ENCODE measurements around the gene TRPC4AP. TPM values are rescaled to one million over a fixed set of nuclear protein-coding genes. Genes with fewer than 3 reads are reported as not detected.
"Not testable (repeated sequence)": the region's sequence is repeated elsewhere in the genome, so short reads cannot be mapped to it uniquely, and the experiment has no call there.

TRPC4AP gene
- polyA plus RNA-seq, 3 donors, result 67.0 to 69.7 (median 68.9) TPM

DNA sequence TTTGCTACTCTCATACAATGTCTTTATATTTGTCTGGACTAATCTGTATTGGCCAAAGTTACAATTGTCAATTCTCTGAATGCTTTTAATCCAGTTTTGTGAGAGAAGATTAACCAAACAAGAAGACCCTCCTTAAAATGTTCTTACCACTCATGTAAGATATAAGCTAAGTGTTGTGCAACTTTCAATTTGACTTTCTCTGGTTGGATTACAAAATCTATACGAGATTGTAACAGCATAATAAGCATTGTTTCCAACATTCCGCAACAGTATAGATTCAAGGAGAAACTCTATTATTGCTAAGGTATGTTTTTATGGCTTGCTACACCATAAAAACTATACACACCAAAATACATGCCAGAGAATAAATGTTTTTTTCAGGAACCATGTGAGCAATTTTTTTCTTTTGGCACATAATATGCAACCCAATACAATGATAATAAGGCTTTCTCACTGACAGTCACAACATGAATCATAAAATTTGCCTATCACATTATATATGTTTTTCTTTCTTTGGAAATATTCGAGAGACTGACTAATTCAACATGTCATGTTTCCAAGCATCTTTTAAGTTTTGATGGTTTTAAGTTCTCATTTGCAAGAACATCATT lies 12.2 kb upstream of the TRPC4AP start:
- no peak for DNase-seq (ENCODE audit: low read depth in 3 of 3, low spot score in 2 of 3)

DNA sequence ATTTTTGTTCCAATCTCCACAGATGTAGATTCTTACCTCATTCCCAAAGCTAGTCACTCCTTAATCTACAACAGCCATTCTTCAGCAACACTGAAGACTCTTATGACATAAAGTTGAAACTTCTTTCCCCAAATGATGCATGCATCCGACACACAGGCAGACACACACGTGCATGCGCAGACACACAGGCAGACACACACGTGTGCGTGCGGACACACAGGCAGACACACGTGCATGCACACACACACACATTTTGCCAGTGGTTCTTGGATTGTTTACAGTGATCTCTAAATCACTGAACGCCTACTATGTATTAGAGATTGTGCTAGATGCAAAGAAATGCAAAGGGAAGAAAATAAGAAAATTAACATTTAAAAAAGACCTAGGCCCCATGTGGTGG lies 9.0 kb upstream of the TRPC4AP start:
- DNase-seq (ENCODE audit: low read depth in 3 of 3, low spot score in 2 of 3), result no peak

DNA sequence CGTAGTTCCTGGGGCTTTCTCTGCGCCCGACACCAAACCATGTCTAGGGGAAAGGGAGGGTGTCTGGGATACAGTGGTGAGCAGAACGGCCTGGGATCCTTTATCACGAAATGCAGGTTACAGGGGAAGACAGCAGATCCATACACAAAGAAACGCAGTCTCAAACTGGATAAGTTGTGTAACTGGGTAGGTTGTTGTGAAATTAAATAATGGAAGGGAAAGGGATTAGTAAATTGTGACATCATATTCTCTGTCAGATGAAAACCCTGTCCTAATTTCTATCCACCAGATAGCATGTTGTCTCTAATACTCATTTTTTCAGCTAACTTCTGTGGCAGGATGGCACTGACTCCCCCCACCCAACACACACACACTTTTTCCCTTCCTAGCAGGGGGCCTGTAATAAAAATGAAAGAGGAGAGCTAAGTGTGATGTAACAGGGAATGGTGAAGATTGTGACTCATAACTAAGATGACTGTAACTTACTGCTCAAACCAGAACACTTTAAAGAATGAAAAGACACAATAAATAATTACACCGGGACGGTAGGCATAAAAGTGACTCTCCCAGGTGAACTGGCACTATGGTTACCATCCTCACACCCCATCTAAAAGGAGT lies 769 bp upstream of the TRPC4AP start:
- DNase-seq (ENCODE audit: low read depth in 3 of 3, low spot score in 2 of 3), result no peak

DNA sequence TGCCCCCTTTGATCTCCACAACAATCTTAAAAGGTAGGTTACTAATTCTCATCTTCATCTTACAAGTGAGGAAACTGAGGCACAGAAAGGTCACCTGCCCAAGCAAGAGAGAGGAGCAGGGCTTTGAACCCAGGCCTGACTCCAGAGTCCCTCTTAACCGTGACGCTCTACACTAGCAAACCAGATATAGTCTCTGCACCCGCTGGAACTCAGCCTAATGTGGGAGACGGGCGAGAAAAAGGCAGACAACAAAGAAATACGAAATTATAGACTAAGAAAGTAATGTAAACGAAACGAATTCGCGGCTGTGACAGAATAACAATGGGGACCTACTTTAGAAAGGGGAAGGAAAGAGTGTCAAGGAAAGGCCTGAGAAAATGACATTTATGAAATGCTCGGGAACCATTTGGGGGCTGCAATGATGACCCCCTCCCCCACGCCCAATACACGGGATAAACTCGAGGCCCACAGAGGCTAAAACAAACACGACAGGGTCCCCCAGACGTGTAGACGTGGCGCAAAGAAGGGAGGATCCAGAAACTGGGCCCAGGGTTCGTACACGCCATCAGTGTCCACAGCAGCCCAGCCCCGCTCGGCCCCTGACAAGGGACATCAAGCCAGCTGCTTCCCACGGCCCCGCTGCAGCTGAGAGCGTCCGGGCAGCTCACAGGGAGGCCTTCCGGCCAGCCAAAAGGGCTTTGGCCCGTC lies 637 bp downstream of the TRPC4AP start:
- DNase-seq (ENCODE audit: low read depth in 3 of 3, low spot score in 2 of 3), result peak in 1 of 3 donors; percentile 30

DNA sequence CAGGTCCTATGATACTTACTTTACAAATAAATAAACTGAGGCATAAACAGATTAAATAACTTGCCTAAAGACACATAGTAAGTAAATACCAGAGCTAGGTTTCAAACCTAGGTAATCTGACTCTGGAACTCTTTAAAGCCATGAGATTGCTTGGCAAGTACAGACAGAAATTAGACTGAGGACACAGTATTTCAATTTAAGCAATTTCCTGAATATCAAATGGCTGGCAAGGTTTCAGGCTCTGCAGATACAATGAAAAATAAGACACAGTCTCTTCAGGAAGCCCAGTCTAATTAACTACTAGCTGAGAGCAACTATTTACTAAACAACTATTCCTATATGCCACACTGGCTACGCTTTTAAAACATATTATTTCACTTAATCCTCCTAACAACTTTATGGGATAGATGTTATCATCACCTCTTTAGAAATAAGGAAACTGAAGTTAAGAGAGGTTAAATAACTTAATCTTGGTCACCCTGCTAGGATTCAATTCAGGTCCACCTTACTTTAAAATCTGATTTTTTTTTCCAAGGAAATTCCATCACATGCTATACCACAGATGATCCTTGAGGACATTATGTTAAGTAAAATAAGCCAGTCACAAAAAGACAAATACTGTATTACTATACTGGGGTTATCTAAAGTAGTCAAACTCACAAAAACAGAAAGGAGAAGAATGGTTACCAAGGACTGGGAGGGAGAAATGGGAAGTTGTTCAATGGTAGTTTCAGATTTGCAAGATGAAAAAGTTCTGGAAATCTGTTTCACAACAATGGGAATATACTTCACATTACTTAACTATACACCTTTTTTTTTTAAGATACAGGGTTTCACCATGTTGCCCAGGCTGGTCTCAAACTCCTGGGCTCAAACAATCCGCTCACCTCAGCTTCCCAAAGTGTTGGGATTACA lies 4.1 kb downstream of the TRPC4AP start:
- DNase-seq (ENCODE audit: low read depth in 3 of 3, low spot score in 2 of 3), result no peak

DNA sequence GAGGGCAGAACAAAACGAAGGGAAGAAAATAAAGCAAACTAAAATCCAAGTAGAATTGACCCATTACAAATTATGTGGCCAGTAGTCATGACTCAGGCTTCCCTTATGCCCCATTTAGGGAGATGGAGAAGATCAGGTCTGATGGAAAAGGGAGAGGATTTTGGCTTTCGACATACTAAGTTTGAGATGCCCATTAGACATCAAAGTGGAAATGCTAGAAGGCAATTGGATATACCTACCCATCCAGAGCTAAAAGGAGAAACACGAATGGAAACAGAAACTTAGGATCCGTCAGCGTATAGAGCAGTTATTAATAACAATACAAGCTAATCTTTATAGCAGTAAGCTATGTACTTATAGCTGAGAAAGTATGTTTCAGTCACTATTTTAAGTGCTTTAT lies 4.8 kb downstream of the TRPC4AP start:
- DNase-seq (ENCODE audit: low read depth in 3 of 3, low spot score in 2 of 3), result no peak

DNA sequence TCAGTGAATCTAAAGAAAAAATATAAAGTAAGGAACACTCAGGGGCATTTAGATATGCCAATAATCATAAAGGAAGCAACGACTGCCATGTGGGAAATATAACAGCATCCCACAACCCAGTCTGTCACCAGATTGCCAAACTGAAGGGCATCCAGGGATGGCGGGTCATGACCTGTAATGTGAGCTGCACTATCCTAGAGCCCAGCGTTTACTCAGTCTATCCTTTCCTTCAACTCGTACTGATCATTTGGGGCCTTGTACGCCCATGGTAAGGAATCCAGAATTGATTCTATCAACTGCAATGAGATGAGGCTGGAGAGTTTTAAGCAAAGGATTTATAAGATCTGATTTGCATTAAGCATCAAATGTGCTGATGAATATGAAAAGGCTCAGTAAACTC lies 5.3 kb downstream of the TRPC4AP start:
- no peak for DNase-seq (ENCODE audit: low read depth in 3 of 3, low spot score in 2 of 3)

DNA sequence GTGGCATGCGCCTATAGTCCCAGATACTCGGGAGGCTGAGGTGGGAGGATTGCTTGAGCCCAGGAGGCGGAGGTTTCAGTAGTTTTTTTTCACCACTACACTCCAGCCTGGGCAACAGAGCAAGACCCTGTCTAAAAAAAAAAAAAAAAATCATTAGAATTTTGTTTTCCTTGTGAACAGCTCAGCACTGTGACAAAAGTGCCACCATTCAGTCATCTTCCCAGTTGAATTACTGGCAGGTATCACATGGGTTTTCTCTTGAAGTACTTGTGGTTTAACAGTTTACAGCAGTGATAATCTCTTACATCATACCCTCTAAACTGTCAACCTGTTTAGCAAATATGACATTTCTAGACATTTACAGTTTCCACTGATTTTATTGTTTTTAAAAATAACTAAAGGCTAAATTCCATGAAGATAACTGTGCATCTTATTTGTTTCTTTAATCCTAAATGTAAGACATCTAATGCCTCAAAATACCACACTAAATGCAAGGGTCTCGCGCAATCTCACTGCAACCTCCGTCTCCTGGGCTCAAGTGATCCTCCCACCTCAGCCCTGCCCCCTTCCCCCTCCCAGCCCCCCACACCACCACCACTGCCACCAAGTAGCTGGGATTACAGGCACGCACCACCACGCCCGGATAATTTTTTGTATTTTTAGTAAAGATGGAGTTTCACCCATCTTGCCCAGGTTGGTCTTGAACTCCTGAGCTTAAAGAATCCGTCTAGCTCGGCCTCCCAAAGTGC lies 7.0 kb downstream of the TRPC4AP start:
- no peak for DNase-seq (ENCODE audit: low read depth in 3 of 3, low spot score in 2 of 3)

DNA sequence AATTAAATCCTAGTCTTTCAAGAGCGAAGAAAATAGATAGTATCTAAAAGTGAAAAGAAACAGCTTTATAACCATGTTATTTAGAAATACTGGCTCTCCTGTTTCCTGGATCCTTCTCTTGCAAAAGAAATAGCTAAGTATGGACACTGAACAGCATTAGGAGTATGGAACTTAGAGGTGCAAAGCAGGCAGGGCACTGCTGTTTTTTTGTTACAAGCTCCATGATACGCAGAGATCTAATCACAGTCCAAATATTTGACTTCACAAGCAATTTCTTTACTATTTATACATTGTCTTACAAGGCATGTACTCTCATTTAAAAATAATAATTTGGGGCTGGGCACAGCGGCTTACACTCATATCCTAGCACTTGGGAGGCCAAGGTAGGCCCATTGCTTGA lies 7.6 kb downstream of the TRPC4AP start:
- DNase-seq (ENCODE audit: low read depth in 3 of 3, low spot score in 2 of 3), result no peak

DNA sequence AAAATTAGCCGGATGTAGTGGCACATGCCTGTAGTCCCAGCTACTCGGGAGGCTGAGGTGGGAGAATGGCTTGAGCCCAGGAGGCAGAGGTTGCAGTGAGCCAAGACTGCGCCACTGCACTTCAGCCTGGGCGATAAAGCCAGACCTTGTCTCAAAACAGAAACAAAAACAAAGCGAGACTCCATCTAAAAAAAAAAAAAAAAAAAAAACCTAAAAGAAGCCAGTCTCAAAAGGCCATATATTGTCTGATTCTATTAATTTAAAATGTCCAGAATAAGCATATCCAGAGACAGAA lies 12.3 kb downstream of the TRPC4AP start:
- DNase-seq (ENCODE audit: low read depth in 3 of 3, low spot score in 2 of 3), result not testable (repeated sequence)

DNA sequence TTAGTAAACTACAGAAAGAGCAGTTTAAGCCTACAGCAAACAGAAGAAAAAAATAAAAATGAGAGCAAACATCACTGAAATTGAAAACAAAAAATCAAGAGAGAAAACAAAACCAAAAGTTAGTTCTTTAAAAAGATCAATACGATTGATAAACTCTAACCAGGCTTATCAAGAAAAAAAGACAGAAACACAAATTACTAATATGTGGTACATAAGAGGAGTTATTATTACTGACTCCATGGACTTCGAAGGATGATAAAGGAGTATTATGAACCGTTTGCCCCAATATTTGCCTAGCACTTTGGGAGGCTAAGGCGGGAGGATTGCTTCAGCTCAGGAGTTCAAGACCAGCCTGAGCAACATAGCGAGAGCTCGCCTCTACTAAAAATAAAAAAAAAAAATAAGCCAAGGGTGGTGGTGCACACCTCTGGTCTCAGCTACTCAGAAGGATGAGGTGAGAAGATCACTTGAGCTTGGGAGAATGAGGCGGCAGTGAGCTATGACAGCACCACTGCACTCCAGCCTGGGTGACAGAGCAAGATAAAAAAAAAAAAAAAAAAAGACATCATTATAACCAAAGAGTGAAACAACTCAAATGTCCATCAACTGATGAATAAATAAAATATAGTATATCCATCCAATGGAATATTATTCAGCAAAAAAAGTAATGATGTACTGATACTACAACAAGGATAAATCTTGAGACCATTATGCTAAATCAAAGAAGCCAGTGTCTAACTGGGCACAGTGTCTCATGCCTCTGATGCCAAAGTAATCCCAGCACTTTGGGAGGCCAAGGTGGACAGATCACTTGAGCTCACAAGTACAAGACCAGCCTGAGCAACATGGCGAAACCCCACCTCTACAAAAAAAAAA lies 12.9 kb downstream of the TRPC4AP start:
- no peak for DNase-seq (ENCODE audit: low read depth in 3 of 3, low spot score in 2 of 3)

DNA sequence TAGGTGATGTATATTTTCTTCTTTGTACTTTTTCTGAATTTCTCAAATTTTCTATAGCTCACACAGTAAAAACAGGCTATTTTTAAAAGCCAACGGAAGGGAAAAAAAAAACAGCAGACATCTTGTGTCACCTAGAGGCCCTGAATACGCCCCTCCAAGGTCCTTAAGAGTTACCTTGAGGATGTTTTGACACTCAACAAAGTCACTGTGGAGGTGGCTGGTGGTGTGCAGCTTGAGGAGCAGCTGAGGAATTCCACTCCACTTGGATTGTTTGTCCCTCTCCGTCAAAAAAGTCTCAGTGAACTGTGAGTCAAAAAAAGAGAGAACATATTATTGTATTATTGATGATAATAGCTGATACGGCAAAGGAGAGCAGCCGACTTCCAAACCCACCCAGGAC lies 14.7 kb downstream of the TRPC4AP start:
- no peak for DNase-seq (ENCODE audit: low read depth in 3 of 3, low spot score in 2 of 3)

DNA sequence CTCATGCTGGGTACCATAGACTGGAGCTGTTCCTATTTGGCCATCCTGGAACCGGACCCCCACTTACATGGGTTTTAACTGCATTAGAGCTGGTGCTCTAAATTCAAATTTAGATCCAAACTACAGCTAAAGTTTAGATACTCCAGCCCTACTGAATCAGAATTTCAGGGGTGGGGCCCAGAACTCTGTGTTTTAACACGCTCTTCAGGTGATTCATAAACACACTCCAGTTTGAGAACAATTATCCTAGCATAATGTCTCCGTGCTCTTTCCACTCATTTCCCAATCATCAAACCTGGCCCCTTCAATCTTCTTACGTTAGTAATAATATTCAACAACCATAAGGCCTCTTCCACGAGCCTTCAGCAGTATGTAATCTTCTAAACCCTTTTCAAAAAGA lies 15.3 kb downstream of the TRPC4AP start:
- no peak for DNase-seq (ENCODE audit: low read depth in 3 of 3, low spot score in 2 of 3)

DNA sequence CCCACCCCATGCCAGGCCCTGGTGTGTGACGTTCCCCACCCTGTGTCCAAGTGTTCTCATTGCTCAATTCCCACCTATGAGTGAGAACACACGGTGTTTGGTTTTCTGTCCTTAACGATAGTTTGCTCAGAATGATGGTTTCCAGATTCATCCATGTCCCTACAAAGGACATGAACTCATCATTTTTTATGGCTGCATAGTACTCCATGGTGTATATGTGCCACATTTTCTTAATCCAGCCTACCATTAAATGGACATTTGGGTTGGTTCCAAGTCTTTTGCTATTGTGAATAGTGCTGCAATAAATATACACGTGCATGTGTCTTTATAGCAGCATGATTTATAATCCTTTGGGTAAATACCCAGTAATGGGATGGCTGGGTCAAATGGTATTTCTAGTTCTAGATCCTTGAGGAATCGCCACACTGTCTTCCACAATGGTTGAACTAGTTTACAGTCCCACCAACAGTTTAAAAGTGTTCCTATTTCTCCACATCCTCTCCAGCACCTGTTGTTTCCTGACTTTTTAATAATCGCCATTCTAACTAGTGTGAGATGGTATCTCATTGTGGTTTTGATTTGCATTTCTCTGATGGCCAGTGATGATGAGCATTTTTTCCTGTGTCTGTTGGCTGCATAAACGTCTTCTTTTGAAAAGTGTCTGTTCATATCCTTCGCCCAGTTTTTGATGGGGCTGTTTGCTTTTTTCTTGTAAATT lies 21.0 kb downstream of the TRPC4AP start:
- DNase-seq (ENCODE audit: low read depth in 3 of 3, low spot score in 2 of 3), result not testable (repeated sequence)

DNA sequence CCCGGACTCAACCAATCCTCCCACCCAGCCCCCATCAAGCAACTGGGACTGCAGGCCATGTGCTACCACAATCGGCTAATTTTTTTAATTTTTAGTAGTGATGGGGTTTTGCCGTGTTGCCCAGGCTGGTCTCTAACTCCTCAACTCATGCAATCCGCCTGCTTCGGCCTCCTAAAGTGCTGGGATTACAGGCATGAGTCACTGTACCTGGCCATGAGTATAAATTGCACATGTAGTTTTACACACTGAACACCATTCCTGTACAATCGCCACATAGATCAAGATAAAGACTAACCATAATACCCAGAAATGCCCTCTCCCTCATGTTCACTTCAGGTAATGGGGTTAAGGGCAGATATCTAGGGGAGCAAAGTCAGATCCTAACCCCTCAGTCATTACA lies 26.4 kb downstream of the TRPC4AP start:
- DNase-seq (ENCODE audit: low read depth in 3 of 3, low spot score in 2 of 3), result no peak

DNA sequence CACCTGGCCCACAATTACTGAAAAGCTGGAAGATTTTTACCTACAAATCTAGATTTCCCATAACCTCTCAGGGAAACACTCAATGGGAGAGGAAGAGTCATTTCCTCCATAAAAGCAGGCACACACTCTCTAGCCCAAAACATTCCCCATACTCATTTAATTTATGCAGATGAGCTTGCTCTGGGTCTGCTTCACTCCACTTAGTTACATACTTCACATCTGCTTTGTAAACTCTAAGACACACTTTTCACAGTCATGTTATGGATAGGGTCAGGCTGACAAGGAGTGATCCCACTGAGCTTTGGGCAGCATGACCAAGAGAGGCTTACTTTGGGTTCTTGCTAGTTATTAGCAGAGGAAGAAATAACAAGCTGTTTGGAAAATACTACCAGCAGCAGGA lies 27.4 kb downstream of the TRPC4AP start:
- DNase-seq (ENCODE audit: low read depth in 3 of 3, low spot score in 2 of 3), result no peak

DNA sequence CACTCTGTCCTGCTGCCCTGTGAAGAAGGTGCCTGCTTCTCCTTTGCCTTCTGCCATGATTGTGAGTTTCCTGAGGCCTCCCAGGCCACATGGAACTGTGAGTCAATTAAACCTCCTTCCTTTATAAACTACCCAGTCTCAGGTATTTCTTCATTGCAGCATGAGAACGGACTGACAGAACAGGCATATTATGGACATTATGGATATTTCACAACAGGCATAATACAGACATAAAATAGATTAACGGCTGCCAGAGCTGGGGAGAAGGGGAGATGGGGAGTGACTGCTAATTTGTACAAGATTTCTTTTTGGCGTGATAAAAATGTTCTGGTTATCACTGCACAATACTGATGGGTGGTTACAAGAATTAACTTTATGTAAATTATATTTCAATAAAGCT lies 29.4 kb downstream of the TRPC4AP start:
- no peak for DNase-seq (ENCODE audit: low read depth in 3 of 3, low spot score in 2 of 3)

DNA sequence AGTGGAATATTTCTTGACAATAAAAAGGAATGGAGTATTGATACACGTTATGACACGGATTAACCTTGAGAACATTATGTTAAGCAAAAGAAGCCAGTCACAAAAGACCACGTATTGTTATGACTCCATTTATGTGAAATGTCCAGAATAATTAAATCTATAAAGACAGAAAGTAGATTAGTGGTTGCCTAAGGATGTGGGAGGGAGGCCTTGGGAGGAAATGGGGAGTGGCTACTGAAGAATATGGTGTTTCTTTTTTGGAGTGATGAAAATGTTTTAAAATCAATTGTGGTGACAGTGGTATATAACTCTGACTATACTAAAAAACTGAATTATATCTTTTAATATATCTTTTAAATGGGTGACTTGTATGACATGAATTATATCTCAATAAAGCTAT lies 30.1 kb downstream of the TRPC4AP start:
- DNase-seq (ENCODE audit: low read depth in 3 of 3, low spot score in 2 of 3), result no peak

DNA sequence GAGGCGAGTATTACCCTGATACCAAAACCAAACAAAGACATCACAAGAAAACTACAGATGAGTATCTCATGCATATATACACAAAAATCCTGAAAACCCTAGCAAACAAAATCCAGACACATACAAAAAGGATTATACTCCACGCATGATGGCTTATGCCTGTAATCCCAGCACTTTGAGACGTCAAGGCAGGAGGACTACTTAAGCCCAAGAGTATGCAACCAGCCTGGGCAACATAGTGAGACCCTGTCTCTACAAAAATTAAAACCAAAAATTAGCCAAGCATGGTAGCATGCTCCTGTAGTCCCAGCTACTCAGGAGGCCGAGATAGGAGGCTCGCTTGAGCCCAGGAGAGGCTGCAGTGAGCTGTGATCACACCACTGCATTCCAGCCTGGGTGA lies 32.4 kb downstream of the TRPC4AP start:
- no peak for DNase-seq (ENCODE audit: low read depth in 3 of 3, low spot score in 2 of 3)

Measured in right renal cortex interstitium (tissue), 3 donors.